Measurements from ENCODE around the gene LGI4.
"Not testable (repeated sequence)": the region's sequence is repeated elsewhere in the genome, so short reads cannot be mapped to it uniquely, and the experiment has no call there.

Gene LGI4

DNA sequence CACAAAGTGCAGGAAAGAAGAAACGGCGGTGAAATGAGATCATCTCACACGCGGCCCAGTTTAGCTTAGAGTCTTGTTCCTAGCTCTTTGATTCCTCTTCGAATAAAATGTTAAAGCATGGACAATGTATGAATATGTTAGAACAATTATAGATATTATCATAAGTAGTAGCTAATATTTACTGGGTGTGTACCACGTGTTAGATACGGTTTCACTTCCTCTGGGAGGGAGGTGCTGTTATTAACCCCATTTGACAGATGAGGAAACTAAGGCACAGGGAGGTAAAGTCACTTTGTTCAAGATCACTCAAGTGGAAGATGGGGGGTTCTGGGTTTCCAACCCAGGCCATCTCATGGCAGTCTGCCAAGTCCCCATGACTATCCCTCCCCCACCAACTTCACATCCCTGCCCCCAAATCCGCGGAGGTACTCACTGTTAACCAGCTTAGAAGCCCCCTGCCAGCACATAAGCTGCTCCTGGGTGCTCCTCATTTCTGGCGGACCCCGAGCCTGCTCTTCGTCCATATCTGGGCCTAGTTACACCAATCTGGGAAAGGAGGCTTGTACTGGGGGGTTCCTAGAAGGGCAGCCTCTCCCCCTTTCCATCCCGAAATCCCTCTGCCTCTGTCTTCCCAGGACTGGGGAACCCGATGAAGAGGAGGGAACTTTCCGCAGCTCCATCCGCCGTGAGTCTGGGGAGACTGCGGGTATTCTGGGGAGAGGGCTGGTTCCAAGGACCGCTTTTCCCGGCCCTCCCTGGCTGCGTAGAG is 7.2 kb upstream of the LGI4 start:
- DNase-seq (ENCODE audit: low read depth) = no peak

DNA sequence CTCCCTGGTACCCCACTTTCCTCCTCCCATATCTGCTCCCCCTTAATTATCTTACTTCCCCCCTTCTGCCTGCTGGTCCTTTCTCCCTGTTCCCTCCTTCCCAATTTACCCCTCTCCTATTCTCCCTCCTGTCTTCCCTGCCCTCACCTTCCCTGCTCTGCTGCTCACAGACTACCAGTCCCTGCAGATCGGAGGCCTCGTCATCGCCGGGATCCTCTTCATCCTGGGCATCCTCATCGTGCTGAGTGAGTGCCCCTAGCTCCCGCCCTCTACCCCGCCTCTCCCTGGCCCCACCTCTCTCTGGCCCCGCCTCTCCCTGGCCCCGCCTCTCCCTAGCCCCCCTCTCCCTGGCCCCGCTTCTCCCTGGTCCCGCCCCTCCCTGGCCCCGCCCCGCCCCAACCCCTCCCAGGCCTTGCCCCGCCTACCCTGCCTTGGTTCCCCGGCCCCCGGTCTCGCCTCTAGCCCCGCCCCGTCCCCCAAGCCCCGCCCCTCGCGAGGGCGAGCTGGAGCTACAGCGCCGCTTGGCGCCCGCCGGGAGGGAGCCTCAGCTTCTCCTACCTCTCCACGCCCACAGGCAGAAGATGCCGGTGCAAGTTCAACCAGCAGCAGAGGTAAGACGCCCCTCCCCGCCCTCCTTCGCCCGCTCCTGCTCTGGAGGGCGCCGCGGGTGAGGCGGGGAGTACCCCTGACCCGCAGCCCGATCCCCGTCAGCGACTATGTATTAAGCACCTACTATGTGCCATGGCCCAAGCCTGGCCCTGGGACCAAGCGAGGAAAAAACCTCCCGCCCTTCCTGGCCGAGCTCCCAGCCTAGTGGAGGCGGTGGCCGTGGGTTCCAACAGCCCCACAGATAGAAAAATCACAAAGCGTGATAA is 6.3 kb upstream of the LGI4 start:
- DNase-seq (ENCODE audit: low read depth) = peak; percentile 82

DNA sequence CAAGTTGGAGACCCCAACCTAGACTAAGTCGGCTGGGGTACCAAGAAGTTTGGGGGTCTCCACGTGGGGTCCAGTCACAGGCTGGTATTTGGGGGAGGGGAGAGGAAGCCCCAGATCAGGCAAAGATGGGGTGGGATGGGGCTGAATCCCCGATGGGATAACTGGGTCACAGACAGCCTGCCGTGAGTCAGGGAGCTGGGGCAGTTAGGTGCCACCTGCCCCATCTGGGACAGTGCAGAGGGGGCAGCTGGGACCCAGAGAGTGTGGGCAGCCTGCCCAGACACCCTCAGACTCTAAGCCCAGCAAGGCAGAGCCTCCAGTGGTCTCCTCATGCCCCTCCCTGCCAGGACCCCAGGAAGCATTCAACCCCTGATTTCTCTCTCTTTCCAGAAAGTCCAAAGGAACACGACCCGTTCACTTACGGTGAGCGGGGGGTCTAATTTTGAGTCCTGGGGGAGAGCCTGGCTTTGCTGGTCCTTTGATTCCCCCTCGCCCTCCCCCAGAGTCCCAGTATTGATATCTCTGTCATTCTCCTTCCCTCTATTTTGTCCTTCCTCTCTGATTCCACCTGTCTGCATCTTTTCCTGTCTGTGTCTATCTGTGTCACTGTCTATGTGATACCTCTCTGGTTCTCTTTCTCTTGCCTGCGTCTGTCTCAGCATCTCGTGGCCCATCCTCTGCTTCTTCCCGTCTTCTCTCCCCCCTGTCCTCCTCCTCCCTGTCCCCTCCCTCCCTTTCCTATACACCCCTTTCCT is 5.5 kb upstream of the LGI4 start:
- no peak for DNase-seq (ENCODE audit: low read depth)

DNA sequence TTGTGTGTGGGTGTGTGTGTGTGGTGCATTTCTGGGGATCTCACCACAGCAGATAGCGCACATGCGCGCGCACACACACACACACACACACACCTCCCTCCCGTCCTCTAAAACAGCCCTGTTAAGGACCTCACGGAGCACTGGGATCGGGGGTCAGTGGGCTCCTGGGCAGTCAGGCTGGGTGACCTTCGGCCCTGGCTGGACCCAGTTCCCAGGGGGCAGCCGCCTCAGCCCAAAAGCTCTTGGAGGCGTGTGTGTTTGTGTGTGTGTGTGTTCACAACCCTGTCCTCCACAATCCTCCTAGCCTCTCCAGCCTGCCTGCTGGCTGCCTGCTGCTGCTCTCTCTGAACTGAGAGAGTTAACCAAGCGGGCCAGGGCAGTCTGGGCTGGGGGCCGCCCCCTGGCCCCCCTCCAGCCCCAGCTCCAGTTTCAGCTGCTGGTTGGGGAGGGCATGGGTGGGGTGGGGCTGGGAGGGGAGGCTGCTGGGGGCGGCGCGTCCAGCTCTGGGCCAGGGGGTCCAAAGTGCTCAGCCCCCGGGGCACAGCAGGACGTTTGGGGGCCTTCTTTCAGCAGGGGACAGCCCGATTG is 3.5 kb upstream of the LGI4 start, which contains the start of gene FXYD1:
FXYD1 (plus strand) TSS at position 520 of the 588 bp plus-strand sequence. CDS start 1,256 bp downstream, outside the sequence.
- DNase-seq (ENCODE audit: low read depth) = no peak

DNA sequence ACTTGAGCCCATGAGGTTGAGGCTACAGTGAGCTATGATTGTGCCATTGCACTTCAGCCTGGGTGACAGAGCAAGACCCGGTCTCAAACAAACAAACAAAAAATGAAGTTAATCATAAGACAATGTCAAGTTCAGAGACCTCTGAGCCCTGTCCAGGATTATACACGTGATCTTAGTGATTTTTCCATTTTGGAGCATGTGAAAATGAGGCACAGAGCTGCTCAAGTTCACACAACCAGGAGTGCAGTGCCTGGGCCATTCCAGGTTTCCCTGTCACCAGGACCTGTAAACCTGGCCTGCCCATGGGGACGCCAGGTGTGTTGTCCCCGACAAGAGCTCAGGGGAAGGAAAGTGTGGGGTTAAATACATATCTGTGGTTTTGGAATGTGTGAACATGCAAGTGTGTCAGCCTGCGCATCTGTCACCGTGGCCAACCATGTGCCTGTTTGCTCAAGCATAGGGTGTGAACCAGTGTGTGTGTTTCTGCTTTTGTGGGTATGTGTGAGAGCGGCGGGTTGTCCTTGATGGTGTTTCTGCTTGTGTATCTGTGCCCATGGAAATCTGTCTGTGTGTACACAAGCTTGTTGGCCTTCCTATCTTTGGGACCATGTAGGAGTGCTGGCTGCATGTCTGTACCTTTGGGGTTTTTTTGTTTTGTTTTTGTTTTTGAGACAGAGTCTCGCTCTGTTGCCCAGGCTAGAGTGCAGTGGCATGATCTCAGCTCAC is 2.3 kb upstream of the LGI4 start:
- no peak for DNase-seq (ENCODE audit: low read depth)

DNA sequence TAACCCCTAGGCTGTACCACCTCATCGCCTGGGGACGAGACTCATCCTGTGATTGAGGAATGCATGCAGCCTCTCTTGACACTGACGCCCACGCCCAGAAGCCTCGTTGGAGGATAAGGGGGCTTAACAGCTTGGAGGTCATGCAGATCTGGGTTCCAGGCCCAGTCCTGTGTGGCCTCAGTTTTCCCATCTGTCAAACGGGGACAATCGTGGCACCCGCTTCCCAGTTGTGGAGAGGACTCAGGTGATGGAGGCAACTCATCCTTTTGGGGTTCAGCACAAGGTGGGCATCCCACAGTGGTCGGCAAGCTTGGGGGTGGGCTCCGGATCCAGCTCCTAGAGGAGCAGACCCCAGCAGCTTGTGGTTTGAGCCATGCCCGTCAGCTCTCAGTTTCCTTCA is 1.4 kb upstream of the LGI4 start:
- DNase-seq (ENCODE audit: low read depth) = no peak

DNA sequence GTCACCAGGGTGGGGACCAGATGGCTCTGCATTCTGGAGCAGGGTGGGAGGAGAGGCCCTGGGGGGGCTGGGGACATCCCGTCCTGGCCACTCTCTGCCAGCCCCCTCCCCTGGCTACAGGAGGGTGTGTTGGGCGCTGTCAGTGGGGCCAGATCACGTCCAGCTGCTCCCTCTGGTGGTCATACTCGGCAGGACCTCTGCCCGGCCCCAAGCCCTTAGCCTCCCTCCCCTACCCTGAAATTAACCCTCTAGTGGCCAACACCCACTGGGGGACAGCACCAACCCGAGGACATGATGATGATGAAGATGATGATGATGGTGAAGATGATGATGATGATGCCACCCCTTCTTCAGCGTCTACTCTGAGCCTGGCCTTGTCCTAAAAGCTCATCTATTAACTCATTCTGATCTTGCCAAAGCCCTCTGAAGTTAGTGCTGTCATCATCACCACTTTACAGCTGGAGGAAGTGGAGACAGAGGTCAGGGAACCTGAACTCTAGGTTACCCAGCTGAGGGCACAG is 590 bp upstream of the LGI4 start:
- DNase-seq (ENCODE audit: low read depth) = peak; percentile 50

DNA sequence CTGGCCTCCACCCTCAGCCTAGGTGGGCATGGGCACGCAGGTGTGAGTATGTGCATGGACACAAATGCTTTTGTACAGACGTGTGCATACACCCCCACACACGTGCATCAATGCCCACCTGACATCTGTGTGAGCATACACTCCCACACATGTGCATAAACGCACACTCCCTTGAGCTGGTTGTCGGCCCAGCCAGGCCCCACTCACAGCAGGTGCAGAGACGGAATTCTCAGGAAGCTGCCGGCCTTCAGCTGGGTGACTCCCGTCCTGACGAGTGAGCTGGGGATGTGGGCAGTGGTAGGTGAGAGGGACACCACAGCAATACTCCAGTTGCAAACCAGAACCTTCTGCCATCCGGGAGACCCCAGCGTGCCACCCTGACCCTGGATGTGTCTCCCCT is 1.0 kb downstream of the LGI4 start:
- DNase-seq (ENCODE audit: low read depth) = no peak

DNA sequence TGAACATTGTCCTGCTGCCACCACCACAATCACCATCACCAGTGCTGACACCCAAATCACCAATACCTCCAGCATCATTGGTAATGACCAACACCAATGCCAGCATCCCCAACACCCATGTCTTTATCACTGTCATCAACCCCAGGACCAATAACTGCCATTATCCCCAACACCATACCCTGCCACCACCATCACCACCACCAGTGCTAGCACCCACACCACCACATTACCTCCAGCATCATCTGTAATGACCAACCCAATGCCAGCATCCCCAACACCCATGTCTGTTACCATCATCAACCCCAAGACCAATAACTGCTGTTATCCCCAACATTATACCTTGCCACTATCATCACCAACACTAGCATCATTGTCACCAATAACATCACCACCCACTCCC is 2.6 kb downstream of the LGI4 start:
- no peak for DNase-seq (ENCODE audit: low read depth)

DNA sequence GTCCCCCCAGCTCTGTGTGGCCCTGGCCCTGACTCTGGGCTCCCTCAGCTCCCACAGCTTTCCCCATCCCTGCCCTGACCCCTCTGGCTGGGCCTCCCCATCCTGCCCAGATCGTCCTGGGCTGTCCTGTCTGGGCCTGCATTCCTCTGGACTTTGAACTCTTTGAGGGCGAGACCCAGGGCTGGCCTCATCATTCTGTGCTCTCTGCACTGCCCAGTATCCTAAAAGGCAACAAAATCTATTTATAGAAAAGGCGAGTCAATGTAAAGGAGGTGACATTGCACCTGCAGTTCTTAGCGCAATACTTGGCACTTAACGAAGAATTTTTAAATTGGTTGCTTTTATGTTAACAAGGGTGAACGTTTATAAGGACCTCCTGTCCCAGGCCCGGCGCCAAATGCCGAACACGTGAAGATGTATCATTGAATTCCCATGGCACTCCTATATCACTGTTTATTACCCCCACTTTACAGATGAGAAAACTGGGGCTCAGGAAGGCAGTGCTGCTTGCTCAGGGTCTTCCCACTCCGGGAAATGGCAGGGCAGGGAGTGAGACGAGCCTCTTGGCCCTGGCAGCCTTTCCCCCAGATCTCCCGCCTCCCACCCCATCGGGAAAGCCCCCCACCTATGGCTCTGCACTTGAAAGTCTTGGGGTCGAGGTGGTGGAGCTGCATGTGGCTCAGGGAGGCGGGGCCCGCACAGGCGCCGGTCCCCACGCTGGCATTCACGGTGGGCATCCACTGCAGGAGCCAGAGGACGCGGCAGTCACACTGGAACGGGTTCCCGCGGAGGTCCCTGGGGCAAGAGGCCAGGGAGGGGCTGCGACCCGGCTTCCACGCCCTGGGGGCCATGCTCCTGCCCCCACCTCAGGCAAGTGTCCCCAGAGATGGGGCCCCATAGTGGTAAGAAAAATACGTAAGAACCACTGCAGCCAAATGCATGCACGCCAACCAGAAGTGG is 3.8 kb downstream of the LGI4 start:
- DNase-seq (ENCODE audit: low read depth) = no peak

DNA sequence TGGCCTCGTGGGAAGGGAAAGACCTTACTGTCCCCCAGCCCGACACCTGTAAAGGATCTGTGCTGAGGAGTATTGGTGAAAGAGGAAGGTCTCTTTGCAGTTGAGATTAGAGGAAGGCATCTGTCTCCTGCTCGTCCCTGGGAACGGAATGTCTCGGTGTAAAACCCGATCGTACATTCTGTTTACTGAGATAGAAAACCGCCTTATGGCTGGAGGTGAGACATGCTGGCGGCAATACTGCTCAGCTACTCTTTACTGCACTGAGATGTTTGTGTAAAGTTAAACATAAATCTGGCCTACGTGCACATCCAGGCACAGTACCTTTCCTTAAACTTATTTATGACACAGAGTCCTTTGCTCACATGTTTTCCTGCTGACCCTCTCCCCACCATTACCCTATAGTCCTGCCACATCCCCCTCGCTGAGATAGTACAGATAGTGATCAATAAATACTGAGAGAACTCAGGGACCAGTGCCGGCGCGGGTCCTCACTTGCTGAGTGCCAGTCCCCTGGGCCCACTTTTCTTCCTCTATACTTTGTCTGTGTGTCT is 5.1 kb downstream of the LGI4 start:
- not testable (repeated sequence) for DNase-seq (ENCODE audit: low read depth)

DNA sequence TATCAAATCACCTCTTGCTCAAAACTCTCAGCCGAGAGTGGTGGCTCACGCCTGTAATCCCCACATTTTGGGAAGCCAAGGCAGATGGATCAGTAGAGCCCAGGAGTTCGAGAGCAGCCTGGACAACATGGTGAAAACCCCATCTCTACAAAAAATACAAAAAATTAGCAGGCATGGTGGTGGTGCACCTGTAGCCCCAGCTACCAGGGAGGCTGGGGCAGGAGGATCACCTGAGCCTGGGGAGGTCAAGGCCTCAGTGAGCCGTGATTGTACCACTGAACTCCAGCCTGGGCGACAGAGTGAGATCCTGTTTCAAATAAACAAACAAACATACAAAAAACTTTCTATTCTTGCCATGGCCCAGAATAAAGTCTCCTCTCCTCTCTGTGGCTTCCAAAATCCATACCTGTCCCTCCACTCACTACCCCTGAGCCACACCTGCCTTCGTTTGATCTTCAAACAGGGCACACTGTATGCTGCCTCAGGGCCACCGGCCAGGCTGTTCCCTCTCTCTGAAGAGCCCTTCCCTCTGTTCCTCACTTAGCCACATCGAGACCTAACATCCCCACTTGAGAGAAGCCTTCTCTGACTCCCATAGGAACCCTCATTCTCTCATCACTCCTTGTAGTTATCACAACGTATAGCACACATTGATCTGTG is 6.3 kb downstream of the LGI4 start:
- no peak for DNase-seq (ENCODE audit: low read depth)

DNA sequence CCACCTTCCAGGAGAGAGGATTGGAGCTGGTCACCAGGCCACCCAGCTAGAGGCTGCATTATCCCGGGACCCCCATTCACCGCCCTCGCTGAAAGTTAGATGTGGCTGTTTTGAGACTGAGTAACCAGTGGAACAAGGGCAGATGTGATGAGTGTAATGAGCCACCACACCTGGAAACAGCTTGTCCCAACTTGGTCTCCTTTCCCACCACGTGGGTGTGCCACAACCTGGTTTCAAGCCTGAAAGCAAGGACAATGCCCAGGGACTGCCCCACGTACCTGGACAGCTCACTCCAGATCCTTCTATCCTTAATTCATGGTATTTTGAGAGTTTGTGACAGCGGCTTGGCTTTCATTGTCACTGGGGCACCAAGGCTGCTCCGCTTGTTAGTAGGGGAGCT is 7.0 kb downstream of the LGI4 start:
- DNase-seq (ENCODE audit: low read depth) = no peak

DNA sequence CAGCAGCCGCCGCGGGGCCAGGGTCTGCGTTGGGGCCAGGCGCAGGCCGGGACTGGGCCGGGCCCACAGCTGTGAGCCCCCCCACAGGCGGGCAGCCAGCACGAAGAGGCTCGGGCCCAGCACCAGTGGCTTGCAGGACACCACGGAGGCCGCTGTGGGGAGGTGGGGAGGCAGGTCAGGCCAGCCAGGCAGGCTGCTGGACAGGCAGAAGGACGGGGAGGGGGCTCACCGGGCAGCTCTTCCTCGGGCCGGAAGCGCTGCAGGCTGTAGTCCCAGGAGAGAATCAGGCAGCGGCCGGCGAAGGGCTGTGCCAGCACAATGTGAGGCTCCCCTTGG is 8.3 kb downstream of the LGI4 start:
- DNase-seq (ENCODE audit: low read depth) = no peak

DNA sequence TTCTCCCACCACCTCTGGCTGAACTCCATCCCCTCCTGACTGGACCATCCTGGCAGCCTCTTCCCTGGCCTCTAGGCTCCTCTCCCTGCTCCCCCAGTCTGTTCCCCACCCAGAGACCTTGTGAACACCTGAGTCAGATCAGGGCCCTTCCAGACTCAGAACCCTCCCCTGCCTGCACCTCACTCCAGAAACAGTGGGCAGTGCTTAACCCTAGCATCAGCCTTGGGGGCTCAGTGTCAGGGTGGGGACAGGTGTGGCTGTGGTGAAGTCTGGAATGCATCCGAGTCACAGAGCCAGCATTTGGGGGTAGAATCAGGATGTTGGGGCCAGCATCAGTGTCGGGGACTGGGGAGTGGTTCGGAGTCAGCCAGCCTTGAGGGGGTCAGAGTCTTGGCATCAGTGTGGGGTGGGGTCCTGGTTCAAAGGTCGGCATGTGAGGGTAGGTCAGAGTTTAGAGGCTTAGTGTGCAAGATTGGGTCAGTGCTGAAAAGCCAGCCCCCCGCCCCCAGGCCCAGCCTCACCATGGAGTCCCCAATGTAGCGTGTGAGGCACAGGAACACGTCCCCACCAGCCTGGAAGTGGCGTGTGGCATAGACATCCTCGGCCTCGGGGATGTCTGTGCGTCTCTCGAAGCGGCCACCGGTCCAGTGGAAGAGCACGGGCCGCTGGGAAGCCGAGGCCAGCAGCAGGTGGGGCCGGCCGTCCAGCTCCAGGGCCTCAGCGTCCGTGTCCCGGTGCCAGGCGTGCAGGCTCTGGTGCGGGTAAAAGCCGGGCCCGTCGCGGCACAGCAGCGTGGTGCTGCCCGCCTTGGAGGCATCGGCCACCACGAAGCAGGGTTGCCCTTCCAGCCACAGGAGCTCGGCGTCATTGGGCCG is 8.9 kb downstream of the LGI4 start:
- no peak for DNase-seq (ENCODE audit: low read depth)

DNA sequence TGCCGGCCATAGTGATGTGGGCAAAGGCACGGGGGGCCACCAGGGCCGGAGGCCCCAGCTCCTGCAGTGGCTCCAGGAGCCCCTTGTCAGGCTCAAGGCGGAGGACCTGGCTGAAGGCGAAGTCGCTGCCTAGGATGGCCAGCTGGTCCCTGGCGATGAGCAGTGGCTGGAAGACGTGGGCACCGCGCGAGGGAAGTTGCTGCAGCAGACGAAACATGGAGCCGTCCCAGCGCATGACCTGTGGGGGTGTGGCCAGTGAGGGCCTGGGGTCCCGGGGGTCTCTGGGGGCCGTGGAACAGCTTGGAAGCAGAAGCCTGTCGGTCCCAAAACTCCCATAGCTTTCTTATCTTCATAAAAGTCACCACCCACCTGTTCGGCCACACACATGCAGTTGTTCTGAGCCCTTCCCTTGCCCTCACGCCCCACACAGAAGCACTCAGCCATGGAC is 9.6 kb downstream of the LGI4 start:
- no peak for DNase-seq (ENCODE audit: low read depth)

DNA sequence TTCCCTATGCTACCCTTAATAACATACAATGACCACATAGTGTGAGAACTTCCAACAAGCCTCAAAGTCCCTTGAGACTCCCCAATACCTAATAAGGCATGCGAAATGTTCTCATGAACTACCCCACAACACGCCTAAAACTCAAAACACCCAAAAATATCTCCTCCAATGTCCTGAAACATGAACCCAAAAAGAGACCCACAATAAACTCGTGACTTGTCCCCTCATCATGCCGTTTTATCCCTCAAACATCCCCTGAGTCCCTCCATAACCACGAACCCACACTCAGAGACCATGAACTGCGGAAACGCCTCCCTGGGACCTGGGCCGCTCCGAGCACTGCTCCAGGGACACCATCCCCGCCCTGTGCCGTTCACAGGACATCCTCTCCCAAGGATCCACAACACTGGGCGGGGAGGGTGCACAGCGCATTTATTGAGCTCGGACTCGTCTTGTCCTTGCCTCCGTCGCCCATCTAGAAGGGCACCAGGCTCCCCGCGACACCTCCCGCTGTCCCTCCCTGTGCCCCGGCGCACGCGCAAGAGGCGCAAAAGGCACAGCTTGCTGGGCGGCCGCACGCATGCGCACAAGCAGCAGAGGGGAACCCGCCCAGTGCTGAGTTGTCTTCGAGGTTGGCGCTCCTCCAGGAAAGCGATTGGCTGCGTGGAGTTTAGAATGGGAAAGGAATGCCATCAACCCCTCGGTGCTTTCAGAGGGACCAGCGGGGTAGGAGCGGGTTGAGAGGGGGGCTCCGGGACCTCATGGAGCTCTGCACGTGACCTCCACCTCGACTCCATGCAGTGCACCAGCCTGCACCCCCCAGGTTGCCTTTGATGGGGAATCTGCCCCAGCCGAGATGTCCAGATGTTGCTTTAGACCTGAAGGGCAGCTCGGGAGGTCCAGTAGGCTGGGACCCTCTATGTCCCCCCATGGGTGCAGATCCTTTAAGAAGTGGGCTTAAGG is 10.5 kb downstream of the LGI4 start:
- DNase-seq (ENCODE audit: low read depth) = peak; percentile 92

All from fibroblast of gingiva (primary cell).